DND-41 (cell line): ENCODE results near the gene POU4F2.

Source experiments
- ATAC-seq: fragments of 200-7000 bp; cut with Tn5 transposase; 3 replicates; pipeline ENCODE4 v1.9.1; 2021; ENCODE audit warnings: low read depth; ENCODE audit not compliant: insufficient read depth
- DNase-seq: peaks from one replicate; pipeline ENCODE4 v3.0.0-alpha.2; 2020
- H2AFZ ChIP-seq: 2 replicates; pipeline ENCODE4 v1.6.0; 2012; ENCODE audit warnings: low read depth, low read length
- H3K27ac ChIP-seq: 2 replicates; pipeline ENCODE4 v1.5.1; 2012; ENCODE audit warnings: low read length, inconsistent platforms
- H3K27me3 ChIP-seq: fragments of 200-600 bp; sonication (generic); 2 replicates; pipeline ENCODE4 v1.6.0; 2012; ENCODE audit warnings: low read length, mild to moderate bottlenecking, inconsistent platforms; ENCODE audit not compliant: insufficient read depth, poor library complexity
- H3K36me3 ChIP-seq: 2 replicates; pipeline ENCODE4 v1.5.1; 2012; ENCODE audit warnings: low read length, inconsistent platforms; ENCODE audit not compliant: insufficient read depth
- H3K4me1 ChIP-seq: 2 replicates; pipeline ENCODE4 v1.5.1; 2012; ENCODE audit warnings: mild to moderate bottlenecking, low read length; ENCODE audit not compliant: insufficient read depth
- H3K4me2 ChIP-seq: 2 replicates; pipeline ENCODE4 v1.6.0; 2012; ENCODE audit warnings: mild to moderate bottlenecking, moderate library complexity, low read length, inconsistent platforms; ENCODE audit not compliant: insufficient read depth
- H3K4me3 ChIP-seq, 2 experiments: fragments of 200-600 bp in 1 of 2; shearing (Covaris generic) in 1 of 2; 2 replicates each; pipeline ENCODE4 v1.5.1; 2012 to 2016; ENCODE audit warnings: inconsistent platforms in 2 of 2, low read length in 2 of 2, mild to moderate bottlenecking in 2 of 2, low read depth in 1 of 2, moderate library complexity in 1 of 2
- H3K79me2 ChIP-seq: 2 replicates; pipeline ENCODE4 v1.6.0; 2012; ENCODE audit warnings: low read length, inconsistent platforms; ENCODE audit not compliant: insufficient read depth
- H3K9ac ChIP-seq: 2 replicates; pipeline ENCODE4 v1.6.0; 2012; ENCODE audit warnings: low read depth, mild to moderate bottlenecking, inconsistent platforms, low read length, moderate library complexity
- H3K9me3 ChIP-seq: 2 replicates; pipeline ENCODE4 v1.5.1; 2012; ENCODE audit warnings: low read length, moderate library complexity, mild to moderate bottlenecking, inconsistent platforms; ENCODE audit not compliant: insufficient read depth, severe bottlenecking
- H4K20me1 ChIP-seq: 2 replicates; pipeline ENCODE4 v1.6.0; 2012; ENCODE audit warnings: low read length; ENCODE audit not compliant: insufficient read depth
- CTCF ChIP-seq: IDR thresholded peaks from 2 replicates; pipeline ENCODE4 v1.5.1; 2012; ENCODE audit warnings: borderline replicate concordance, low read length, moderate library complexity, mild to moderate bottlenecking; ENCODE audit not compliant: poor library complexity, severe bottlenecking; ENCODE audit errors: extremely low read depth
- EZH2 ChIP-seq: IDR thresholded peaks from 3 replicates; pipeline ENCODE4 v1.6.1; 2012; ENCODE audit warnings: borderline replicate concordance, low read depth, mild to moderate bottlenecking, moderate library complexity, low read length, inconsistent platforms; ENCODE audit not compliant: severe bottlenecking

Gene POU4F2

GRCh38 chr4:146648461-146648783 lies 9.7 kb downstream of the POU4F2 start:
- Histone ChIP-seq H4K20me1 (no peaks in the 10 kb centered on the region), H3K27me3 (no peaks in the 10 kb centered on the region), H3K79me2 (no peaks in the 10 kb centered on the region), H3K9ac (no peak overlapping the region), H3K9me3 (no peaks in the 10 kb centered on the region), H3K27ac (no peak overlapping the region), H3K4me3 (no peak overlapping the region), H3K36me3 (no peaks in the 10 kb centered on the region), H3K4me1 (no peaks in the 10 kb centered on the region), H3K4me2 (no peak overlapping the region), H2AFZ (no peak overlapping the region)
- no peak for DNase-seq
- no peak for TF ChIP-seq CTCF
- no peak for TF ChIP-seq EZH2
- ATAC-seq: no peak

- H3K9ac ChIP-seq: no peak overlapping the region
- H3K27me3 ChIP-seq: no peaks in the 10 kb centered on the region
- ATAC-seq (no peak), DNase-seq (no peak)
- no peak overlapping the region for H2AFZ ChIP-seq
- H3K4me3 ChIP-seq: no peak overlapping the region
- H3K4me1 ChIP-seq: no peaks in the 10 kb centered on the region
- H3K4me2 ChIP-seq: no peak overlapping the region
- no peaks in the 10 kb centered on the region for H3K79me2 ChIP-seq
- no peak overlapping the region for H3K27ac ChIP-seq
- no peaks in the 10 kb centered on the region for H3K9me3 ChIP-seq
- TF ChIP-seq CTCF: no peak
- TF ChIP-seq EZH2: no peak
- H4K20me1 ChIP-seq: no peaks in the 10 kb centered on the region
- H3K36me3 ChIP-seq: no peaks in the 10 kb centered on the region
Observed at GRCh38 chr4:146649232-146649631, 10.5 kb downstream of the POU4F2 start.

GRCh38 chr4:146650034-146650433 lies 11.3 kb downstream of the POU4F2 start:
- Histone ChIP-seq H3K4me3 (no peak overlapping the region), H3K36me3 (no peaks in the 10 kb centered on the region), H3K4me1 (no peaks in the 10 kb centered on the region), H2AFZ (no peak overlapping the region), H3K27me3 (no peaks in the 10 kb centered on the region), H3K4me2 (no peak overlapping the region), H4K20me1 (no peaks in the 10 kb centered on the region), H3K27ac (no peak overlapping the region), H3K9ac (no peak overlapping the region), H3K9me3 (no peaks in the 10 kb centered on the region), H3K79me2 (no peaks in the 10 kb centered on the region)
- ATAC-seq (no peak), DNase-seq (no peak)
- TF ChIP-seq EZH2 (no peak), CTCF (no peak)
